ENCODE data around the gene GCGR.
A peak's percentile ranks its signal among the peaks of the same experiment; 100 is the strongest.

GCGR gene

DNA sequence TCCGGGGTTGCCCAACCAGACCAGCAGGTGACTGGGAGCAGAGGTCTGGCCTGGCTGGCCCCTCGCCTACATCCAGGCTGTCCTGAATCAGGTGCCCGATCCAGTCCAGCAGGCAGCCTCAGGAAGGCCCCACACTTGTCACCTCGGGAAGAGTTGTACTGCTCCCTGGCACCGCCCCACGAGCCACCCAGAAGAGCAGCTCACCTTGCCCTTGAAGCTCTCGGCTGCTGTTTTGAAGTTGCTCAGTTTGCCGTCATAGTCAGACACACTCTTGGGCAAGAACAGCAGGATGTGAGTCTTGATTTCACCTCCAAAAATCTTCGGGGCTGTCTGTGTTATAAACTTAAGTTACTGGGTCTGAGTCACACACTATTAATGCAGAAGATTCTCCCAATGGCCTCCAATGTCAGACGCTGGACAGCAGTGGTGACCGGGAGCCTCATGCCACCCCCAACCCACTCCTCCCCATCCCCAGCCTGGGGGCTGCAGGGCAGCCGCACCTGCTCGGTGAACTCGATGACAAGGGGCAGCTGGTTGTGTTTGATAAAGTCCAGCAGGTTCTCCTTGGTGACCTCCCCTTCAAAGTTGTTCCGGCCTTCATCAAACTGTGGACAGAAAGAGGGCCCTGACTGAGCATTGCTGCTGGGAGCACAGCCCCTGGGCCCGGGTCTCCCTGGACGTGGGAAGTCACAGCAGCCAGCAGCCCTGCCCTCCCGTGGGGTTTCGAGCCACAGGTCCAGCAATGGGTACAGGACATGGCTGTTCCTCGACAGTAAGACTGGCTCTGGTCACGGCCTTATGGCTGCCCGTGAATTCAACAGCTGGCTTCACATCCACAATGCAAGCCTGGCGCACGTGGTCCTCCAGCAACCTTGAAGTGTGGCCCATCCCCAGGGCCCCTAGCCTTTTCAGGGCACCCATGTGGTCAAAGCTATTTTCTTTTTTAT lies 43.1 kb downstream of the GCGR start:
- DNase-seq (ENCODE audit: low read depth) = no peak

DNA sequence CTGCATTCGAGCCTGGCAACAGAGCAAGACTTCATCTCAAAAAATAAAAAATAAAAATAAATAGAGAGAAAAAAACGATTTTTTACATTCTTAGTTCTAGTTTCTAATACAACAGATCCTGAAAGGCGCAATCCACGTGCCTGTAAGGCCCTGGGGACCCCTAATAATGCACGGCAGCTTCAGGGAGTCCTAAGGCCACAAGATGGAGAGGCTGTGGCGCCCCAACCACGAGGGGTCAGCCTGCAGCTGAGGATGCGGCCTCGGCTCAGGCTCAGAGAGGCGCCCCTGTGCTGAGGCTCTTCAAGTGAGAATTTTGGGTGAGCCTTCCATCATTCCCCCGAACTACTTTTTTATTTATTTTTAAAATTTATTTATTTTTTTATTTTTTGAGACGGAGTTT lies 45.5 kb downstream of the GCGR start:
- no peak for DNase-seq (ENCODE audit: low read depth)

DNA sequence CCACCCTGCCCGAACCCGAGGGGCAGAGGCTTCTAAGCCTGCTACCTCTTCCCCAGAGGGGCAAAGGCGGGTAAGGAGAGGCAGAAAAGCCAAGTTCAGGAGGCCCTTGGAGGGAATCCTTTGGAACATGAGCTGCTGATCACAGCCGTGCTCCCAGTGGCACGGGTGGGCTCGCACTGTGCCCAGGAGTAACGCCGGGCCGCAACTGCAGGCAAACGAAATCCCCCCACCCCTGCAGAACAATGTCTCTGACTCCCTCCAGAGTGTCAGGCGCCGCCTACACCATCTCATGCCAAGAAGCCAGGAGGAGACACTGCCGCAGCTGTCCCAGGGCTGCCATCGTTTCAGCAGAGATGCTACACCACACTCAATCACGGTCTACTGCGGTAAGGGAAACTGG lies 47.5 kb downstream of the GCGR start:
- no peak for DNase-seq (ENCODE audit: low read depth)

DNA sequence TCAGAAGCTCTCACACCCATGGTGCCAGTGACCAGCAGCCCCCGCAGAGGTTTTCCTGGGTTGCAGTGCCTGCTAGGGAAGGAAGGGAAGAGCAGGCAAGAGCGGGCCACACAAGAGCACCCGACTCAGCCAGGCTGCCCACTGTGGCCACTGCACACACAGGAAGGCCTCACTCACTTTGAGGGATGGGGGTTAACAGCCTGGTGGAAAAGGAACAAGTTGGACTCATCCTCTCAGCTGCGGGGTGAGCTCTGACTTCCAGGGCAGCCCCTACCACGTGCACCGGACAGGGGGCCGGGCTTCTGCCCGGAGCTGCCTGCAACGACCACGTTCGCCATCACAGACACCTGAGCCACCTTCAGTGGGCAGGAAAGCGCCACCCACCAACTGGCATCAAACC lies 48.3 kb downstream of the GCGR start:
- no peak for DNase-seq (ENCODE audit: low read depth)

DNA sequence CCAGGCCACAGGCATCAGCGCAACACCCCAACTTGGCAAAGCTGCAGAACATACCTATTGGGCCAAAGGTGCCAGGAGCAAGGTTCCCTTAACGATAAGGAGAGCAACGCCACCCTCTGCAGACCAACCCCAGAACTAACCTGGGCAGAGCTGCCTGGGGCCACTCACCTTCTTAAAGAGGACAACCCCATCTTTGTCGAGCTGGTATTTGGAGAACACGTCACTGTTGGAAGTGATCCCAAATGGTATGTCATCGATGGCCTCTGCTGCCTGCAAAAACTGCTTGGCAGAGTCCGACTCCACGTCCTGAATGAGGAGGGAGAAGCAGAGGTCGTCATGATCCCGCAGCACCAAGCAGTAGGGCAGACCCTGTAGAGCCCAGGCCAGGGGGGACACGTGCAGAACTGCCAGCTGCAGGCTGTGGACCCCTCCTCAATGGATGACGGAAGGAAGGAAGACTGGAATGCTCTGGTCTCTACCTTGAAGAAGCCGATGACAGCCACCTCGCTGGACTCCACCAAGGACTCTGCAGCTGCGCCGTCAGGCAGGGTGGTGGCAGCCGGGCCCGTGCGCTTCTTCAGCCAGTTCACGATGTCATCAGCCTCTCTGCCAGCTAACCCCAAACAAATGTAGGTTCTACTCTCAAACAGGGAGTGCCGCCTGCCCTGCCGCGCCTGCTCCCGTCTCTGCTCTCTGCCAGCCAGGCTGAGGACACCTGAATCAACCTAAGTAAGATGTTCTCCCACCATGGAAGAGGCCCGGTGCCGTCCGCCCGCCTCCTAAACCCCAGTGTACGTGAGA lies 51.2 kb downstream of the GCGR start:
- DNase-seq (ENCODE audit: low read depth) = no peak

DNA sequence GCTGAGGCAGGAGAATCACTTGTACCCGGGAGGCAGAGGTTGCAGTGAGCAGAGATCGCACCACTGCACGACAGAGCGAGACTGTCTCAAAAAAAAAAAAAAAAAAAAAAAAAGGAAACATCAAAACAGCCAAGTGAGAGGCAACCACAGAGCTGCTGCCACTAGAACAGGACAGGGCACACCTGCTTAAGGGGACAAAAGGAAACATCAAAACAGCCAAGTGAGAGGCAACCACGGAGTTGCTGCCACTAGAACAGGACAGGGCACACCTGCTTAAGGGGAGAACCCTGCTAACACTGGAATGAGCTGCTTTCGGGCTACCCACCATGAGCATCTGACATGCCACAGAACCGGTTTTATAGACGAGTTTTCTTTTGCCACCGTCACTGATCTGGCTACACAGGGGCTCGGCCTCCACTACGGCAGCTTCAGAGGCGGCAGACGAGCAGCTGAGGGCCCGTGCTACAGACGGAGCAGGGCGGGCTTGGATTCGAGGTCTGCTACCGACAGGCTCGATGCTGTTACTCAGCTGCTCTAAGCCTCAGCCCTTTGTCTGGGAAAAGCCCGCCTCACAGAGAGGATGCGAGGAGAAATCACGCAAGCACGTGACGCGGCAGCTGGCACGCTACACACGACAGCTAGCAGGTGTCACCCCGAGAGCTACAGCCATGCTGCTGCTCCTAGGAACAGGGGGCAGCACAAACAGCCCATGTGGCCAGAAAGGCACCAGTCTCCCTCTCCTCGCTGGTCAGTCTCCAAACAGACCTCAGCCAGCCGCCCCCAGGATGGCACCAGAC lies 54.4 kb downstream of the GCGR start:
- no peak for DNase-seq (ENCODE audit: low read depth)

DNA sequence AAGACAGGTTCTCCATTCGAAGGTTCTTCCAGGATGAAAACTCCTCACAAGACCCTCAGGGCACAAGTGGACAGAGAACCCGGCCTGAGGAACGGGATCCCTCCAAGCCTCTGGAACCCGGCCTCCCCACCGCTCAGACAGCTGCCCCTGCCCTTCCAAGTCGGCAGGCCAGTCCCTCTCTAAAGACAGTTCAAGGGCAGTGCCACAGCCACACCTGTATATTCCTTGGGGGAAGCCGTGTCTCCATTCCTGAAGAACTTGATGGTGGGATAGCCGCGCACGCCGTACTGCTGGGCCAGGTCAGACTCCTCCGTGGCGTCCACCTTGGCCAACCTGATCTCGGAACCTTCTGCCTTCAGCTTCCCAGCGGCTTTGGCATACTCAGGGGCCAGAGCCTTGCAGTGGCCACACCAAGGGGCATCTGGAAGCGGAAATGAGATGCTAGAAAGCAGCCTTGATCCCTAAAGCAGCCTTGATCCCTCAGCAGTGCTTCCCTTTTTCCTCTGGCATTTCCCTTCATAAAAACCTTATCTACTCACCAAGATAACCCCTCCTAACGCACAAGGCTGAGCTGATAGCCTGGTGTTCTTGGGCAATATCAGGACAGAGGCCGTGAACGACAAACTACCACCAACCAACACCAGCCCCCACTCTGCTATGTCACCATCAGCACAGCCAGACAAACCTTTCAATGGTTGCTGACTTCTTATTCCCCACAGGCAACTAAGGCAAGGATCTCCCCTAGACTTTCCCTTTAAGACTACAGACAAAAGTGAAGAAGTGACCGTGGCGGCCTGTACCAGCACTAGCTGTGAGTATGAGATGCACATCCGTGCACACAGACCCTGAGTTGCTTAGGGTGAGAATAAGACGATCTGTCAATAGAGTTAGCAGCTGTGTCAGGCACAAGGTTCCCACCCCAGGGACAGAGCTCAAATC lies 55.3 kb downstream of the GCGR start:
- no peak for DNase-seq (ENCODE audit: low read depth)

DNA sequence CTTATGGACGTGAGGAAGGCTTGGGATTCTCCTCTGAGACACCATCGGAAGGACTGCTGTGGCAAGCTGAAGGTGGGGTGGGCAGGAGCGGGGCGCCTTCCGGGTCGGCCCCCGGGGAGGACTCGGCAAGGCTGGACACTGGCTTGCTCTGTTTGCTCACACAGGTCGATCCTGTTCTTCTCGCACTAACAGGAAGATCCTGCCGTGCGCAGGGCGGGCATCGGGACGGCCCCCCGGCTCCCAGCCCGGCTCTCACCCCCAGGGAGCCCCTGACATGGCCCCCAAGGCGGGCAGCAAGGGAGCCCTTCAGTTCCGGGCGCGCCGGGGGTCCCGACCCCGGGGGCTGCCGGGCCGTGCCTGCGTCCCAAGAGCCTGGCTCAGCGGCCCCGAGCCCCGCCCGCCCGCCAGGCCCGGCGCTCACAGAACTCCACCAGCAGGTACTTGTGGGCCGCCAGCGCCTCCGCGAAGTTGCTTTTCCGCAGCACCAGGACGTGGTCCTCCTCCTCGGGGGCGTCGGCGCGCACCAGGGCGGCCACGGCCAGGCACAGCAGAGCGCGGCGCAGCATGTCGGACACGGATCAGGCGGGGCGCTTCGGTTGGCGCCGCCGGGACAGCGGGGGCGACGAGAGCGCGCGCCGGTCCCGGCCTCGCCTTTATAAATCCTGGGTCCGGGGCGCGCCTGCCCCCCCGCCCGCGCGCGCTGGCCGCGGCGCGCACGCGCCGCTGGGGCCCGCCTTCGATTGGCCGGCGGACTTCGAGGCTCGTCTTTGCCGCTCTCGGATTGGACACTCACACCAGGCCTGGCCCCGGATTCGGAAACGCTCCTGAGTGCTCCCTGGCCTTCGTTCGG lies 56.2 kb downstream of the GCGR start, which contains the start of gene P4HB:
Gene P4HB (minus strand): TSS at position 630 of the 850 bp plus-strand sequence. CDS start 64 bp downstream, at position 566.
- no peak for DNase-seq (ENCODE audit: low read depth)

DNA sequence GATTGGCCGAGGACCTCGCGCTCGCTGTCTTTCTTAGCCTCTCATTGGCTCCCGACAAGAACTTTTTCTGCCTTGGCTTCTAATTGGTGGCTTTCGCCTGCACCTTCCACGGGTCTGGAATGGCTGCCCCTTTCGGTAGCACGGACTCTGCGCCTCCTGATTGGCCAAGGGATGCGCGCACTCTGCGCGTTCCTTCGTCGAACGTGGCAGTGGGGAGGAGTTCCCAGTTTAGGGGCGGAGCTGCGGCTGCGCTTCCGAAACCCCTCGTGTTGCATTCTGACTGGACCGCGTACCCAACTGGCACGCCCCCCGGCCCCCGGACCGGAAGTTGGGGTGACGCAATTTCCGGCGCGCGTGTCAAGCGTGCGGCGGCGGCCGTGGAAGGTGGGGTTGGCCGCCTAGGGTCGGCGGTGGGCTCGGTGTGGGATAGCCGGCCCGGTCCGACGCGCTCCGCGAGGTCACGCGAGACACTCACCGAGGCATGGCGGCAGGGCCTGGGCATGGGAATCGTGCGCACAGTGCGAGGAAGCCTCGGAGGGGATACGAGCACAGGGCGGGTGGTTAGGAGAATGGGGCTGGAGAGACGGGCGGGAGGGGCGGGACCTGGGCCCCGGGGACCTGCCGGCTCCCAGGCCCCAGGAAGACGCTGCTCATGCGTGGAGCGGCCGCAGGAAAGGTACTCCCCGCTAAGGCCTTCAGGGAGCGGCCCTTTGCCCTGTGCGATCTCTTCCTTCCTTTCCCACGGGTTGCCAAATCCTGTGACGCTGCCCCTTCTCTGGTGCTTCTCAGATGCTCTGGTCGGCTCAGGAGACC lies 57.0 kb downstream of the GCGR start:
- DNase-seq (ENCODE audit: low read depth) = peak; percentile 98

DNA sequence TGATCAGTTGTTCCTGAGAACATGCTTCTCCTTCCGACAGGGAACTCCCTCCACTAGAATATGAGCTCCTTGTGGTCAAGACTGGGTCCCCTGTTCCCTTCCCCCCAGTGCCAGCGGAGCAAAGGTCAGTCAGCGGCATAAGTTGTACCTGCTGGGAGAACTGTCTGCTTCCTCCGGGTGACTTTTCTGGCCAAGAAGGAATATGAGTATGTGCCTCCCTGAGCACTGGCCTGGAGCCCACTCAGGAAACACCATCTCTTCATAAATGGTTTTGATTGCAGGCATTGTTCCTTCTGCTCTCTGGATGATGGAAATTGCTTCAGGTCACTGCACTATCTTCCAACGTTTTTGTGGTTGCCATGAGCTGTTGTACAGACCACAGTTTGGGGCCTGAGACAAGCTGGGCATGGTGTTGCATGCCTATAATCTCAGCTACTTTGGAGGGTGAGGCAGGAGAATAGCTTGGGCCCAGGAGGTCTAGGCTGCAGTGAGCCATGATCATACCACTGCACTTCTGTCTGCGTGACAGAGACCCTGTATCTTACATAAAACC lies 59.2 kb downstream of the GCGR start:
- no peak for DNase-seq (ENCODE audit: low read depth)

Measured in activated T-cell treated with anti-CD3 and anti-CD28 coated beads for 1 hour (primary cell).